ENCODE measurements around the gene LRBA.

- TF ChIP-seq CTCF (IDR thresholded peaks at IDR 0.05 in 4 of 5, conservative IDR thresholded peaks at IDR 0.05 in 1 of 5) (no peak), POLR2A (IDR thresholded peaks at IDR 0.05) (no peak)
Observed at GRCh38 chr4:150739591-150739990, 275.5 kb downstream of the LRBA start.

Measured in gastrocnemius medialis (tissue), 4 donors.